ENCODE measurements around the gene FAM25A.
A peak's percentile ranks its signal among the peaks of the same experiment; 100 is the strongest.
"Not testable (repeated sequence)": the region's sequence is repeated elsewhere in the genome, so short reads cannot be mapped to it uniquely, and the experiment has no call there.

FAM25A gene

GRCh38 chr10:87007674-87008073, 12.4 kb upstream of the FAM25A start:
- DNase-seq (ENCODE audit: low read depth, low spot score); H3K4me3 ChIP-seq (ENCODE audit: low read length): not testable (repeated sequence)

- H3K4me3 ChIP-seq (ENCODE audit: low read length); DNase-seq (ENCODE audit: low read depth, low spot score): not testable (repeated sequence)
These were observed 11.8 kb upstream of the FAM25A start for GRCh38 chr10:87008303-87008702.

- H3K4me3 ChIP-seq (ENCODE audit: low read length); DNase-seq (ENCODE audit: low read depth, low spot score): not testable (repeated sequence)
These were observed 10.9 kb upstream of the FAM25A start for GRCh38 chr10:87009134-87009696.

GRCh38 chr10:87013528-87013927, 6.6 kb upstream of the FAM25A start:
- not testable (repeated sequence) for DNase-seq (ENCODE audit: low read depth, low spot score); H3K4me3 ChIP-seq (ENCODE audit: low read length)

- not testable (repeated sequence) for H3K4me3 ChIP-seq (ENCODE audit: low read length); DNase-seq (ENCODE audit: low read depth, low spot score)
These were observed 4.9 kb upstream of the FAM25A start for GRCh38 chr10:87014986-87015716.

- DNase-seq (ENCODE audit: low read depth, low spot score); H3K4me3 ChIP-seq (ENCODE audit: low read length): not testable (repeated sequence)
These were observed 2.0 kb upstream of the FAM25A start for GRCh38 chr10:87018127-87018526.

GRCh38 chr10:87019066-87019465, 1.0 kb upstream of the FAM25A start:
- DNase-seq (ENCODE audit: low read depth, low spot score); H3K4me3 ChIP-seq (ENCODE audit: low read length): not testable (repeated sequence)

- DNase-seq (ENCODE audit: low read depth, low spot score); H3K4me3 ChIP-seq (ENCODE audit: low read length): not testable (repeated sequence)
These were observed 590 bp upstream of the FAM25A start for GRCh38 chr10:87019504-87019903.

- peak; percentile 6 for DNase-seq (ENCODE audit: low read depth, low spot score)
- not testable (repeated sequence) for H3K4me3 ChIP-seq (ENCODE audit: low read length)
These were observed 5.3 kb downstream of the FAM25A start for GRCh38 chr10:87025285-87025958.

GRCh38 chr10:87026747-87027508, 6.8 kb downstream of the FAM25A start:
- not testable (repeated sequence) for DNase-seq (ENCODE audit: low read depth, low spot score); H3K4me3 ChIP-seq (ENCODE audit: low read length)

GRCh38 chr10:87030419-87030818, 10.3 kb downstream of the FAM25A start:
- not testable (repeated sequence) for H3K4me3 ChIP-seq (ENCODE audit: low read length); DNase-seq (ENCODE audit: low read depth, low spot score)

GRCh38 chr10:87030912-87031635, 11.0 kb downstream of the FAM25A start:
- no peak for DNase-seq (ENCODE audit: low read depth, low spot score)
- H3K4me3 ChIP-seq (ENCODE audit: low read length) = no peak overlapping the region

GRCh38 chr10:87036623-87037022, 16.5 kb downstream of the FAM25A start:
- no peak for DNase-seq (ENCODE audit: low read depth, low spot score)

GRCh38 chr10:87038286-87038717, 18.2 kb downstream of the FAM25A start:
- DNase-seq (ENCODE audit: low read depth, low spot score) = peak; percentile 7
- H3K4me3 ChIP-seq (ENCODE audit: low read length) = no peak overlapping the region

More at GRCh38 chr10:87036623-87037022, 16.5 kb downstream of the FAM25A start:
- no peak overlapping the region for H3K4me3 ChIP-seq (ENCODE audit: low read length)

GRCh38 chr10:87038786-87039185, 18.7 kb downstream of the FAM25A start:
- no peak overlapping the region for H3K4me3 ChIP-seq (ENCODE audit: low read length)
- DNase-seq (ENCODE audit: low read depth, low spot score) = no peak

- not testable (repeated sequence) for H3K4me3 ChIP-seq (ENCODE audit: low read length); DNase-seq (ENCODE audit: low read depth, low spot score)
These were observed 23.5 kb downstream of the FAM25A start for GRCh38 chr10:87043579-87043978.

- DNase-seq (ENCODE audit: low read depth, low spot score) = no peak
These were observed 25.4 kb downstream of the FAM25A start for GRCh38 chr10:87045434-87045938.

GRCh38 chr10:87053111-87053510, 33.0 kb downstream of the FAM25A start:
- DNase-seq (ENCODE audit: low read depth, low spot score) = no peak
- no peak overlapping the region for H3K4me3 ChIP-seq (ENCODE audit: low read length)

More at GRCh38 chr10:87045434-87045938, 25.4 kb downstream of the FAM25A start:
- no peak overlapping the region for H3K4me3 ChIP-seq (ENCODE audit: low read length)

All from Jurkat, Clone E6-1 (cell line).